Endothelial cell of umbilical vein (primary cell): Measurements from ENCODE around the gene GTF2IRD1.

Source experiments
- EZH2 ChIP-seq: IDR thresholded peaks from 2 replicates; pipeline ENCODE4 v1.6.1; 2012; ENCODE audit warnings: borderline replicate concordance, low read depth, mild to moderate bottlenecking, moderate library complexity, low read length, inconsistent platforms; ENCODE audit not compliant: severe bottlenecking
- POLR2AphosphoS5 ChIP-seq: IDR thresholded peaks from 2 replicates; pipeline ENCODE4 v1.6.1; 2012; ENCODE audit warnings: low read depth, mild to moderate bottlenecking, control low read depth, low read length, moderate library complexity; ENCODE audit not compliant: insufficient read depth

DNA sequence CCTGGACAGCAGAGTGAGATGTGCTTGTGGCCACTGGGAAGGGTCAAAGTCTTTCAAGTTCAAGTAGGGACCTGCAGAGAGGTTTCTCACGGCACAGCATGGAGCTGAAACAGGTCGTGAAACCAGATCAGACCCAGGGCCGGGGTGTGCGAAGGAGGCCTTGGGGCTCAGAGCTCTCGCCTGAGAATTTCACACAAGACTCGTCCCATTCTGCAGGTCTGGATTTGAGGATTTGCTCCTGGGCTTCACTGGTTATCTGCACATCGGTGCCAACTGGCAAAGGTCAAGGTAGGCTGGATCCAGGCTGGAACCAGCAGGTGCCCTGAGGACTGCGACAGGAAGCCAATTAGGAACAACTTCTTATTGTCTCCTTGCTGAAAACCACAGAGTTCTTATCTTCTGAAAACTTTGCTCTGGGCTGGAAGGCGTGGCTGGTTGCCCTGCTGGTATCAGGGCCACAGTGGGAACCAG lies 179.8 kb downstream of the GTF2IRD1 start:
- TF ChIP-seq EZH2: no peak
- no peak for TF ChIP-seq POLR2AphosphoS5
